GM19397 (cell line): ENCODE measurements around the gene IDS.
"Not testable (repeated sequence)": the region's sequence is repeated elsewhere in the genome, so short reads cannot be mapped to it uniquely, and the experiment has no call there.

Source experiments
- ATAC-seq: cut with Tn5 transposase; IDR thresholded peaks from one replicate; pipeline ENCODE4 v1.9.1; 2021; ENCODE audit warnings: mild to moderate bottlenecking, moderate library complexity; ENCODE audit not compliant: unreplicated experiment

Gene IDS

DNA sequence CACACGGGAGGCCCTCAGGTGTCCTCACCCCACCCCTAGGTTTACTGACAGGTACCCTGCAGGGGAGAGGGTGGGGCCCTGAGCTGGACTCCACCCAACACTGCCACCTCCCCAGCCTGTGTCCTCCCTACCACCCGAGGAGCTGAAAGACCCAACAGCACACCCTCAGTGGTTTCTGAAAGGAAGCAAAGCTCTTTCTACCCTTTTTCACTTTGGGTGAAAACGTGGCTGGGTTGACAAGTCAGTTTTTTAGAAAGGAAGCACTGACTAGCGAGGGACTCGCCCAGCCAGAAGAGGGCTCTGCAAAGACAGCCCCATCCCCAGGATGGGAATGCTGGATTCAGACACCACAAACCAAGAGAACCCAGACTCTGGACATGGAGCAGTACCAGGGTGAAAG lies 2.2 kb downstream of the IDS start:
- not testable (repeated sequence) for ATAC-seq

- no peak for ATAC-seq
Measured at GRCh38 chrX:149499766-149500165, 5.3 kb downstream of the IDS start.

GRCh38 chrX:149498767-149499166 lies 6.3 kb downstream of the IDS start:
- ATAC-seq, result no peak

DNA sequence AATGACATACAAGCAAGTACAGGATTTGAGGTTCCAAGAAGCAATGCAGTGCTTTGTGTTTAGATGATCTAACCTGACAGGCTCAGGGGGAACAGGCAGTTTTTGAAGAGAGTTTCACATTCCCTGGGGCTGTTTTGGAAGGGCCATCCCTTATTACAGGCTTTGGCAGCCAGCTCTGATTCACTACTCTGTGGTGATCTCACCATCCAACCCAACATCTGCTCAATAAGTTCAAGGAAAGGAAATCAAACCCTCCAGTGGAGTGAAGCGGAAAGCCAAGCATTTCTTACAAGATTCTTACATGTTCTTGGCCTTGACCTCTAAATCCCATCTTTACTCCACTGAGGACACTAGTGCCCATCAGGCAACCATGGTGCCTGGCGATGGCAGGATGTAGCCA lies 7.5 kb downstream of the IDS start:
- no peak for ATAC-seq

DNA sequence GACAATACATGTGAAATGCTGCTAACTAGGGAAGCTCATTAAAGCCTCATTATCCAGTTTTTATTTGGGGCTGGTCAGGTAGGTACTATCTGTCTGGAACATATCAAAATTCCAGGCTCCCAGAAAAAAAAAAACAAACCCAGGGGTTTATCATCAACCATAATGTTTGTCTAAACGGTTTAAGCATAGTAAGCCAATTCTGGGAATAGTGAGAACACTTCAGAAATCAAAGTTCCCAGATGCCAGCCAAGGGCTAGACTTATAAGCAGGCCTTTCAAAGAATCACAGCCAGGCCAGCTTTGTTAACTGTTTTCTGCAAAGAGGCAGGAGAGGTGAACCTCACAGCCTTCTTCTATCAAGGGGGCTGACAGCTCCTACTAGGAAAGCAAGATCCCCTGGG lies 8.1 kb downstream of the IDS start:
- no peak for ATAC-seq

- no peak for ATAC-seq
Measured at GRCh38 chrX:149495573-149496071, 9.5 kb downstream of the IDS start.

DNA sequence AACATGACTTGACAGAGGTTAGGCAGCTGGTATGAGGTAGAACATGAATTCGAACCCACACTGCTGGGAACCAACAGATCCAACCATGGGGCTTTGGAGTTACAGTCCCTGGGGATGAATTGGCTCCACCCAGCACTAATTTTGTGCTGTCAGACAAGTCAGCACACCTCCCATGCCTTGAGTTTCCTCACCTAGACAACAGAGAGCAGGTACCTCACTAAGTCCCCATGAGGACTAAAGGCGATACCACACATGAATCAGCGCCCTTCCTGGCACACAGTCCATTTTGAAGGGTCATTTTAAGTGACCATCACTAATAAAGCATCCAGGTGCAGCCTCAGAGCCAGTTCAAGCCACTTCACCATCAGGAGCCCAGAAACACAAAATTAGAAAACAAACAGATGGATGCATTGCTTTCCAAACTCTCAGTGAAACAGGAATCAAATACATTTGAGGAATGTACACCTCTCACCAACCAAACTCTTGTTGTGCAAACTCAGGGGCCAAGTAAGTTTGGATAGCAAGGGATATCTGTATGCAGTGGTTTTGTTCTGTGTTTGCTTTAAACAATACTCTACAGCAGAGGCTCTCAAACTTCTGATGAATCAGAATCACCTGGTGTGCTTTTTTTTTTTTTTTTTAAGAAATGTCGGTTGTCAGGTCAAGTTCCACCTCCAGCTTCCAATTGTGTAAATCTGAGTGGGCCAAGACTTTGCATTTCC lies 10.1 kb downstream of the IDS start:
- ATAC-seq, result no peak

- ATAC-seq, result no peak
Measured at GRCh38 chrX:149493567-149494562, 11.2 kb downstream of the IDS start.

DNA sequence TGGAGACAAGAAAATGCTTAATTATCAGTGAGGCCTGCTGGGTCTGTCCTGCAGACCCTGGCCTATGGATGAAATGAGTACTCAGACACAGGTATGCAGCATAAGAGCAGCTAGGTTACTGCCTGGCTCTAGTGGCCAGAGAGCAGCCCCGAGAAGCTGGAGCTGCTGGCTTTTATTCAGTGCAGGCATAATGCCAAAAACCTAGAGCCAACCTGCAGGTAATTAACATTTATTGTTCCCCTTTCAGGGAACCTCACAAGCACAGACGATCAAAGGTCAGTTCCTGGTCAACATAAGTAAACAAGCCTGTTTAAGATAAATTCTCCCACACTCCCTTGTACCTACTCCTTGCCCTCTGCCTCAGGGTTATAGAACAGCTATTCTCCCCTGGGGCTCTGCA lies 13.3 kb downstream of the IDS start:
- no peak for ATAC-seq

GRCh38 chrX:149490100-149490499 lies 15.0 kb downstream of the IDS start:
- ATAC-seq, result no peak

GRCh38 chrX:149488411-149489052 lies 16.6 kb downstream of the IDS start:
- not testable (repeated sequence) for ATAC-seq

GRCh38 chrX:149488008-149488407 lies 17.1 kb downstream of the IDS start:
- not testable (repeated sequence) for ATAC-seq

GRCh38 chrX:149487292-149487691 lies 17.8 kb downstream of the IDS start:
- ATAC-seq, result no peak

DNA sequence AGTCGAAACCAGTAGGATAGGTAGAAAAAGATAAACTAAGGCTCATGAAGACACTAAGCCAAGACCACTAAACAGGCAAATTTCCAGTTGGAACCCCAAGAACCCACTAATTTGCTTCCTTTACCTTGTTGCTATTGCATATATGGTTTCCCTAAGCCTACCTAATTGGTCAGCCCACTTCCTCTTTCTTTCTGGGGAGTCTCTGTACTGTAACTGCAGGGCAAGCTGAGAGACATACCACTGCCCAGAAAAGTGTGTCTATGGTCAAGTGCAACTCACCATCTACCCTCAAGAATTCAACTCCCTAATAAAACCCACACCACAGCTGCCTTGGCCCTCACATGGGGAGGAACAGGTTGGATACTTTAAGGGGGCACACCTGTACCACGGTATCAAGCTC lies 28.6 kb downstream of the IDS start:
- ATAC-seq, result peak; percentile 81

GRCh38 chrX:149473966-149474365 lies 31.1 kb downstream of the IDS start:
- no peak for ATAC-seq

DNA sequence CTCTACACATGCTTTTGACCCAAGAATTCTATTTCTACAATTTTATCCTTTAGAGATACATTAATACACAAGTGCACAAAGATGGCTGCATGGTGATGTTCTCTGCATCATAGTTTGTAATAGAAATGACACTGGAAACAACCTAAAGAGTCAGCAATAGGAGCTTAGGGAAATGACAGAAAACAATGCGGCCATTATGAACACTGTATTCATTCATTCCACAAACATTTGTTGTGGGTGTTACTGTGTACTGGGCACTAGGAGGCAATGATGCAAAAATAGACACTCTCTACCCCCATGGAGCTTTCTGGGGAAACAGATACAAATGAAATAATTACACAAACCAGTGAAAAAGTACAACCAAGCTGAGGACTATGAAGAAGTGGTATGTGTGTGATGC lies 32.0 kb downstream of the IDS start:
- ATAC-seq, result no peak

- no peak for ATAC-seq
Measured at GRCh38 chrX:149472625-149473024, 32.5 kb downstream of the IDS start.

GRCh38 chrX:149471397-149471796 lies 33.7 kb downstream of the IDS start:
- ATAC-seq, result no peak

GRCh38 chrX:149470955-149471354 lies 34.2 kb downstream of the IDS start:
- peak; percentile 94 for ATAC-seq

DNA sequence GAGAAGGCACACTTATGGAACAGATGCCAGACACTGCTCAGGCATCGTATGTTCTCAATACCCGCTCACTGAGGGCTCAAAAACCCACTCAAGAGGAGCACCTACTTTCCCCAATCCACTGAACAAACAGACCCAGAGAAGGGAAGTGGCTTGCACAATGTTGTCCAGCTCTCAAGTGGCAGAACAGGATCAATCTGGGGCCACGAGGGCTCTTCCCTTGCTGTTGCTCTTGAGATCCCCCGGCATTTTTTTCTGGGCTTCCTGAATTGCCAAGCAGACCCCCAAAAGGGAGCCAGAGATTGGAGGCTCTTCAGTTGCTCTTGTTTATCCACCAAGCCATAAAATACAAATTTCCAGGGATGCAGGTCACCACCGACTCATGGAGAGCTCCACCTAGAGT lies 35.7 kb downstream of the IDS start:
- no peak for ATAC-seq

- no peak for ATAC-seq
Measured at GRCh38 chrX:149467920-149468319, 37.2 kb downstream of the IDS start.
